ENCODE data around the gene C4B.
"Not testable (repeated sequence)": the region's sequence is repeated elsewhere in the genome, so short reads cannot be mapped to it uniquely, and the experiment has no call there.

Gene C4B

DNA sequence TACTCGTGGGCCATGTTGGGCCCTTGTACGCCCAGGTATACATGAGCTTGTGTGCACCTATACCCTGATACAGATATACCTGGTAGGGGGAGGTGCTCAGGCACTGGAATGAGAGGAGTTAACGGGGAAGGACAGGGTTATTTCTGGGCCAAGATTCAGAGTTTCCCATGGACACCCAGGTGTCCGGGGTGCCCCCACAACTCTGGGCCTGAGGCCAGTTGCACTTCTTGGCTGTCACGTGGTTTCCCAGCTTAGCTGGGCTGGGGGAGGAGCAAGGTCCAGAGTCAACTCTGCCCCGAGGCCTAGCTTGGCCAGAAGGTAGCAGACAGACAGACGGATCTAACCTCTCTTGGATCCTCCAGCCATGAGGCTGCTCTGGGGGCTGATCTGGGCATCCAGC is 32.9 kb upstream of the C4B start, which contains the start of gene C4A:
TSS of gene C4A (plus strand) at position 314 of the 400 bp plus-strand sequence. CDS start at position 365, 51 bp downstream.
- DNase-seq = not testable (repeated sequence)

DNA sequence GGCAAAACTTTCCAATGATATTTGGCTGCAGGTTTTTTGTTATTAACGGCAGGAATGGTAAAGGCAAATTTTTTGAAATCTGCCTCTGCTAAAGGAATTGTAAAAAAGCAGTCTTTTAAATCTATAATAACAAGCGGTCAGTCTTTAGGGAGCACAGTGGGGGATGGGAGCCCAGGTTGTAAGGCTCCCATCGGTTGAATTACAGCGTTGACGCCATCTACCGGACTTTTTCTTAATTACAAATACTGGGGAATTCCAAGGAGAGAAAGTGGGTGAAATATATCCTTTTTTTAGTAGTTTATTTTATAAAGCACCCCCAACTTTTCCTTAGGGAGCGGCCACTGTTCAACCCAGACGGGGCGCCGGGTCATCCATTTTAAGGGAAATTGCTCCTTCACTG is 25.2 kb upstream of the C4B start:
- not testable (repeated sequence) for DNase-seq

DNA sequence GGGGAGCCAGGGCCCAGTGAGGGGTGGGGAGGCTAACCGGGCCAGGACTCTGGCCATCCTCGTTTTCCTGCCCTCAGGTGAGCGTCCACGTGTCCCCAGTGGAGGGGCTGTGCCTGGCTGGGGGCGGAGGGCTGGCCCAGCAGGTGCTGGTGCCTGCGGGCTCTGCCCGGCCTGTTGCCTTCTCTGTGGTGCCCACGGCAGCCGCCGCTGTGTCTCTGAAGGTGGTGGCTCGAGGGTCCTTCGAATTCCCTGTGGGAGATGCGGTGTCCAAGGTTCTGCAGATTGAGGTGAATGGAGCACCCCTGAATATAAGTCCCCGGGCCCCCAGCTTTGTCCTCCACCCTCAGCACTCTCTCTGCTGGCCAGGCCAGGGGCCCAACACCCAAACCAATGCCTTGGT is 20.2 kb upstream of the C4B start:
- not testable (repeated sequence) for DNase-seq

DNA sequence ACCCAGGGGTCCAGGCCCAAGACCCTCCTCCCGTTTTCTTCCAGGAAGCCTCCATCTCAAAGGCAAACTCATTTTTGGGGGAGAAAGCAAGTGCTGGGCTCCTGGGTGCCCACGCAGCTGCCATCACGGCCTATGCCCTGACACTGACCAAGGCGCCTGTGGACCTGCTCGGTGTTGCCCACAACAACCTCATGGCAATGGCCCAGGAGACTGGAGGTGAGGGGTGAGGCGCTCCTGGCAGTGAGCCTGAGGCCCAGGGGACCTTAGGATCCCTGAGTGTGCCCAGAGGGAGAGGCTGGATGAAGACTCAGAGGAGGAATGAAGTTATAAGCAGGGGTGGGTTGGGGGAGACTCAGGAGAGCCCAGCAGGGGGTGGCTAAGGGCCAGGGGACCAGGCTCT is 18.2 kb upstream of the C4B start:
- DNase-seq = not testable (repeated sequence)

DNA sequence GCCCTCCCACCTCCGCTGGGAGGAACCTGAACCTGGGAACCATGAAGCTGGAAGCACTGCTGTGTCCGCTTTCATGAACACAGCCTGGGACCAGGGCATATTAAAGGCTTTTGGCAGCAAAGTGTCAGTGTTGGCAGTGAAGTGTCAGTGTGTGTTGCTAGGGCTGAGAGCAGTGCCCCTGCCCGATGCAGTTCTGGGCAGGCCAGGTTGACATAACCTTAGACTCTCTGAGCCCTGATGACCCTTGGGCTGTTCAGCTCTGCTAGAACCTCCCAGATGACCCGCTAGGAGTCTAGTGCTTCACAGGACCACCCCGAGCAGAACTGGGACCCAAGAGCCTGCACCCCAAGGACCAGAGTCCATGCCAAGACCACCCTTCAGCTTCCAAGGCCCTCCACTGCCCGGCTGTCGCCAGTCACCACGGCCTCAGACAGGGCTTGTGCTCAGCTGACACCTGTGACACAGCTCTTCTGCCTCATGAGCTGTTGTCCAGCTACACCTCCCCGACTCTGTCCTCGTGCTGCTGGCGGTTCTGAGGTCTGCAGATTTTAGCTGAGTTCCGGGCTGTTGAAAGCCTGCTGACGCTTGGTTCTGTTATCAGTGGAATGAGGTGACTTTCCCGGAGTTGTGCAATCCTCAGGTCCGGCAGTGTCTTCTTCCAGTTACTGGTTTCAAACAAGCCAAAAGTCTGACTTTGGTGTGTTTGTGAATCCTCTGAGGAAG is 11.9 kb upstream of the C4B start:
- not testable (repeated sequence) for DNase-seq

DNA sequence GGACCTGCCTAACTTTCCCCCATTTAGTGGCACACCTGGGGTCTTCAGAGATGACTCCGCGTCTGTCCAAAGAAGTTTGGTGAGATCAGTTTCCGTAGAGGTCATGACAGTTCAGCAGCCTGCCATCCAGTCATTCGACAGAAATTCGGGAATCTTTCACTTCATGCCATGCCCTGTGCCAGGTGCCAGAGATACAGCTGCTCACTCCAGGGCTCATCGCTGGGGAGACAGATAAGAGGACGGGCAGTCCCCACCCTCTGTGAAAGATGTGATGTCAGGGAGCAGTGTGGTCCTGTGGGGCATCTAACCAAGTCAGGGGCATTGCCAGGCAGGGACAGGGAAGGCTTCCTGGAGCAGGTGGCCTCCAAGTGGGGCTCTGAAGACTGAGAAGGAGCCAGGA is 11.3 kb upstream of the C4B start:
- not testable (repeated sequence) for DNase-seq

DNA sequence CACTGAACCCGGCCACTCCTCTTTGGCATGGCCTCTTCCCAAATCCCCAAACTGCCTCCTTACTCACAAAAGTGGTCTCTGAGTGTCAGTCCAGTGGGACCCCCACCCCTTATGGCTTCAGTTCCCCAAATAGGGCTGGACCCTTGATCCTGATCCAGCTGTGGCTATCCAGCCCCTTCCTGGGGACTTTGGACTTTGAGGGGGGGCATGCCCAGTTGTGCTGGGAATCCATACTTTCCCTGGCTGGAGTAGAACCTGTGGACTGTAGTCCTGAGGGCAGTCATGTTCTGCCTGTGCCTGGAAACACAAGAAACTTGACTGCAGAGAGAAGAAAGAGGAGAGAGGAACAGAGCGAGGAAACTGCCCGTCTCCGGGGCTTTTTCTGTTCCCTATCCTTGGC is 10.2 kb upstream of the C4B start:
- DNase-seq = not testable (repeated sequence)

DNA sequence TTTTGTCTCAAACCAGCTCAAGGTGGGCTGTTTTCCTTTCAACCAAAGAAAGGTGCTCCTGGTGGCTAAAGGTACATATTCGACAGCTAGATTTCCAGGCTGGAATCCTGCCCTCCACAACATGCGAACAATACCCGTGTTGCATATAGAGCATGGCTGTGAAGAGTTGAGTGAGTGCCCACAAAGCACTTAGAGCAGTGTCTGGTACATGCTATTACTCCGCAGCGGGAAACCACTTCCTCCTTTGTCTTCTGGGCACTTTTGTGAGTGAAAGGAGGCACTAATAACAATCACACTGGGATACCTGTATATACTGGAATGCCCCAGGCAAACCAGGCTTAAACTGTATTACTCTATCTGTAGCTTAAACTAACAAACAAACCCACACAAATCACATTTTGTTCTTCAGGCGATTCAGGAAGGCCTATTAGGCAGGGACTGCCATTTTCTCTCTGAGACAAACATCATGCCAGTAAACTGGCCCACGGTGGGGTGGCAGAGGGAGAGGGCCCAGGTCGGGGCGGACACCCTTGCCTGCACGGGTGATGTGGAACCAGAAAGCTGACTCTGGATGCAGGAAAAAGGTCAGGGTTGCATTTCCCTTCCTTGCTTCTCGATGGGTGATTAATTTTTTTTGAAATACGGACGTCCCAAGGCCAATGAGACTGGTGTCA is 9.6 kb upstream of the C4B start:
- DNase-seq = not testable (repeated sequence)

DNA sequence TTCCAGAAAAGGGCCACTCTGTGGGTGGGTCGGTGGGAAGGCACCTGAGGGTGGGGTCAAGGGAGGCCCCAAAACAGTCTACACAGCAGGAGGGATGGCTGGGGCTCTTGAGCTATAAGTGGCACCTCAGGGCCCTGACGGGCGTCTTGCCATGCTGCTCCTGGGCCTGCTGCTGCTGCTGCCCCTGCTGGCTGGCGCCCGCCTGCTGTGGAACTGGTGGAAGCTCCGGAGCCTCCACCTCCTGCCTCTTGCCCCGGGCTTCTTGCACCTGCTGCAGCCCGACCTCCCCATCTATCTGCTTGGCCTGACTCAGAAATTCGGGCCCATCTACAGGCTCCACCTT is 9.1 kb upstream of the C4B start:
- not testable (repeated sequence) for DNase-seq

DNA sequence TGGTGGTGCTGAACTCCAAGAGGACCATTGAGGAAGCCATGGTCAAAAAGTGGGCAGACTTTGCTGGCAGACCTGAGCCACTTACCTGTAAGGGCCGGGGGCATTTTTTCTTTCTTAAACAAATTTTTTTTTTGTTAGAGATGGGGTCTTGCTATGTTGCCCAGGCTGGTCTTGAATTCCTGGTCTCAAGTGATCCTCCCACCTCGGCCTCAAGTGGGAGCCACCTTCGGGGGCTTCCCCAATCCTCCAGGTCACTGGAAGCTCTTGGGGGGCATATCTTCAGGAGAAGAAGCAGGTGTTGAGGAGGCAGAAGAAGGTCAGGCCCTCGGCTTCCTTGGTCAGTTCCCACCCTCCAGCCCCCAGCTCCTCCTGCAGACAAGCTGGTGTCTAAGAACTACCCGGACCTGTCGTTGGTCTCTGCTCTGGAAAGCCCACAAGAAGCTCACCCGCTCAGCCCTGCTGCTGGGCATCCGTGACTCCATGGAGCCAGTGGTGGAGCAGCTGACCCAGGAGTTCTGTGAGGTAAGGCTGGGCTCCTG is 8.5 kb upstream of the C4B start:
- DNase-seq = not testable (repeated sequence)

DNA sequence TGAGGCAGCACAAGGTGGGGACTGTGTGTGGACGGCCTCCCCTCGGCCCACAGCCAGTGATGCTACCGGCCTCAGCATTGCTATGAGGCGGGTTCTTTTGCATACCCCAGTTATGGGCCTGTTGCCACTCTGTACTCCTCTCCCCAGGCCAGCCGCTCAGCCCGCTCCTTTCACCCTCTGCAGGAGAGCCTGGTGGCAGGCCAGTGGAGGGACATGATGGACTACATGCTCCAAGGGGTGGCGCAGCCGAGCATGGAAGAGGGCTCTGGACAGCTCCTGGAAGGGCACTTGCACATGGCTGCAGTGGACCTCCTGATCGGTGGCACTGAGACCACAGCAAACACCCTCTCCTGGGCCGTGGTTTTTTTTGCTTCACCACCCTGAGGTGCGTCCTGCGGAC is 7.5 kb upstream of the C4B start:
- DNase-seq = not testable (repeated sequence)

DNA sequence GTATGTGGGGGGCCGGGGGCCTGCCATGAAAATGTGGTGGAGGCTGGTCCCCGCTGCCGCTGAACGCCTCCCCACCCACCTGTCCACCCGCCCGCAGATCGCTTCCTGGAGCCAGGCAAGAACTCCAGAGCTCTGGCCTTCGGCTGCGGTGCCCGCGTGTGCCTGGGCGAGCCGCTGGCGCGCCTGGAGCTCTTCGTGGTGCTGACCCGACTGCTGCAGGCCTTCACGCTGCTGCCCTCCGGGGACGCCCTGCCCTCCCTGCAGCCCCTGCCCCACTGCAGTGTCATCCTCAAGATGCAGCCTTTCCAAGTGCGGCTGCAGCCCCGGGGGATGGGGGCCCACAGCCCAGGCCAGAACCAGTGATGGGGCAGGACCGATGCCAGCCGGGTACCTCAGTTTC is 6.6 kb upstream of the C4B start:
- DNase-seq = not testable (repeated sequence)

DNA sequence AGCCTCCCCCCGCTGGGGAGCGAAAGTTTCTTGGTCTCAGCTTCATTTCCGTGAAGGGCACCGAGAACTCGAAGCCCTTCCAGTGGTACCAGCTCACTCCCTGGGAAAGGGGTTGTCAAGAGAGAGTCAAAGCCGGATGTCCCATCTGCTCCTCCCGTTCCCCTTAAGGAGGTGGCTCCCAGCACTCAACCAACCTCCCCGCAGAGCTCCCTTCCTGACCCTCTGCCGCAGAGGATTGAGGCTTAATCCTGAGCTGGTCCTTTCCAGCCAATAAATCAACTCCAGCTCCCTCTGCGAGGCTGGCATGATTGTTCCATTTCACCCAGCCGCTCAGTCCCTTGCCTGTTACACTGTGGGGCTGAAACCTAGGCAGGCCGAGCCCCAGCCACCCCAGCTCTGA is 6.0 kb upstream of the C4B start:
- not testable (repeated sequence) for DNase-seq

DNA sequence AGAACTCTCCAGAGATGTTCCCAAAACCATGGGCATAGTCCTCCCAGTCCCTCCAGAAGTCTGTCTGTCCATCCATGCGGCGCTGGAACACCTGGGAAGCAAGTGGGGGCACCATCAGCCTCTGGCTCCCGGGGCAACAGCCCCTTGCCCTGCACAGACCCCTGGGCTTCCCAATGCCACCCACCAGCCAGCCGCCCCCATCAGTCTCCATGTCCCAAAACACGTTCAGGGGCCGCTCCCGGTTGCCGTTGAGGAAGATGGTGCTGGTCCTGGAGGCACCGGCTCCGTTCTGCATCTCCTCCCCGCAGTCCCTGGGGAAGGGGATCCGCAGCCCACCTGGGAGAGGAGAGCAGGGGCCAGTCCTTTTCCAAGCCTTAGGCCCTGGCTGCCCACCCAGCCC is 5.1 kb upstream of the C4B start:
- DNase-seq = not testable (repeated sequence)

DNA sequence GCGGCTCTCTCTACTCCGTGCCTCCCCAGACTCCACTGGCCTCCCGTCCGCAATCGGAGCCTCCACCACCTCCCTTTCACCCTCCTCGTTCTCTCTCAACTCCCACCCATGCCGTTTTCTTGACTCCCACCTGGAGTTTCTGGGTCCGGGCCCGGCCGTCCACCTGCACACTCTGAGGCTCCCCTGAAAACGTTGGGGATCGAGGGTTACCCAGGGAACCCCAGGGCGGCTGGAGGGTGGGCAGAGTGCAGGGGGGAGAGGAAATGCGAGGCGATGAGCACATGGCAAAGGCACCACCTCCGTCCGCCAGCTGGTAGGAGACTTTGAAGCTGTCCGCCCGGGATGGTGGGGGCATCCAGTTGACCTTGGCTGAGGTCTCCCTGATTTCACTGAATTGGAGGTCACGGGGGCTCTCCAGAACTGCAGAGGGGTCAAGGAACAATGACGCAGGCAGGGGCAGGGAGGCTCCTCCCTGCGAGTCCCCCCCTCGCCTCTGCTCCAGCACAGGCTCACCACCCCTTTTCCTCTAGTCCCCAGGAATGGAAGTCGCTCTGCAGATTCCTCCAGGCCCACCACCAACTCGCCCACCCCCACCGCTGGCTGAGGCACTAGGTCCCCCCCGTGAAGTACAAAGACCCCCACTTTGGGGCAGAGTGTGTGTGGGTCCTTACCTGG is 3.6 kb upstream of the C4B start:
- not testable (repeated sequence) for DNase-seq

DNA sequence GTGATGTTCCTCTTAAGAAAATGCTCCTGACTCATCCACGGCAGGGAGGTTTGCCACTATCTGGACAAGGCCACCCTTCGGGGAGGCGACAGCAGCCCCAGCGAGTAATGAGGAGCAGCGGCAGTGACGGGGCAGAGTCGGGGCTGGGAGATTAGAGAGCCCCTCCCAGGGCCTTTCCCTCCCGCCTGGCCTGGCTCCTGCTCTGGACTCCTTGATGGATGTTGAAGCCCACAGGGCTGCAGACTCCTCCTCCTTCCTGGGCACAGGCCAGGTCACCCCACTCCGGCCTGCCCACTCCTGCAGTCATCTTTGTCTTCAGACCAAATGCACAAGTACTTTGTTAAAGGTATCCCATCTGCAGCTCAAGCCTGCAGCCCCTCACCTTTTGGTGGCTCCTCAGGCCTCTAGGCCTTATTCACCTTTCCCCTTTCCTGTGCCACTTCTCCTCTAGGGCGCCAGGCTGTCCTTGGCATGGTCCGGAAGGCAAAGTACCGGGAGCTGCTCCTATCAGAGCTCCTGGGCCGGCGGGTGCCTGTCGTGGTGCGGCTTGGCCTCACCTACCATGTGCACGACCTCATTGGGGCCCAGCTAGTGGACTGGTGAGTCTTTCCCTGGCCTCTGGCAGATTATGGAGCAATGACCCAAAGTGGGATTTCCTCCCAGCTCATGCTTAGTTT is 1.5 kb upstream of the C4B start:
- DNase-seq = not testable (repeated sequence)

DNA sequence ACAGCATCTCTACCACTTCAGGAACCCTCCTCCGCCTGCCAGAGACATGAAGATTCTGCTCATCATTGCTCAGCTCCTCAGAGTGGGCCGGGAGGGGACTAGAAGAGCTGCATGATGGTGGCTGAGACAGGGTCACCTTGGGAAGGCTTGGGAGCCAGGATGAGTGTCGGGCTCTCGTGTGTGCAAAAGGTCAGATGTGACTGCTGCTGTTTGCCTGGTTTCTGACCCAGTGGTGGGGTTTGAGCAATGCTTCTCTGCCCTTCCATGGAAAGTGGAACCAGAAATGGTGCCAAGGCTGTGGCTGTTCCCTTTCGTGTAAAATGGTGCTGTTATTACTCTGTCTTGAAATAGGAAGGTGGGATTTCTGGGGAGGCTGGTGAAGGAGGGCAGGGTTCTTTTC is 857 bp upstream of the C4B start:
- not testable (repeated sequence) for DNase-seq

DNA sequence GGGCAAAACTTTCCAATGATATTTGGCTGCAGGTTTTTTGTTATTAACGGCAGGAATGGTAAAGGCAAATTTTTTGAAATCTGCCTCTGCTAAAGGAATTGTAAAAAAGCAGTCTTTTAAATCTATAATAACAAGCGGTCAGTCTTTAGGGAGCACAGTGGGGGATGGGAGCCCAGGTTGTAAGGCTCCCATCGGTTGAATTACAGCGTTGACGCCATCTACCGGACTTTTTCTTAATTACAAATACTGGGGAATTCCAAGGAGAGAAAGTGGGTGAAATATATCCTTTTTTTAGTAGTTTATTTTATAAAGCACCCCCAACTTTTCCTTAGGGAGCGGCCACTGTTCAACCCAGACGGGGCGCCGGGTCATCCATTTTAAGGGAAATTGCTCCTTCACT is 7.5 kb downstream of the C4B start:
- DNase-seq = not testable (repeated sequence)

DNA sequence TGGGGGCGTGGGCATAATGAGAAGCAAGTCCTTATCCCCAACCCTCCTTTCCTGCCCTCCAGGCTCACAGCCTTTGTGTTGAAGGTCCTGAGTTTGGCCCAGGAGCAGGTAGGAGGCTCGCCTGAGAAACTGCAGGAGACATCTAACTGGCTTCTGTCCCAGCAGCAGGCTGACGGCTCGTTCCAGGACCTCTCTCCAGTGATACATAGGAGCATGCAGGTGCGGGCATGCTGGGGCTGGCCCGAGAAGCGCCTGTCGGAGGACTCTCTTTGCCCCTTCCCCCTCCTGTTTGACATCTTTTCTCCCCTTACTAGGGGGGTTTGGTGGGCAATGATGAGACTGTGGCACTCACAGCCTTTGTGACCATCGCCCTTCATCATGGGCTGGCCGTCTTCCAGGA is 14.0 kb downstream of the C4B start:
- not testable (repeated sequence) for DNase-seq

DNA sequence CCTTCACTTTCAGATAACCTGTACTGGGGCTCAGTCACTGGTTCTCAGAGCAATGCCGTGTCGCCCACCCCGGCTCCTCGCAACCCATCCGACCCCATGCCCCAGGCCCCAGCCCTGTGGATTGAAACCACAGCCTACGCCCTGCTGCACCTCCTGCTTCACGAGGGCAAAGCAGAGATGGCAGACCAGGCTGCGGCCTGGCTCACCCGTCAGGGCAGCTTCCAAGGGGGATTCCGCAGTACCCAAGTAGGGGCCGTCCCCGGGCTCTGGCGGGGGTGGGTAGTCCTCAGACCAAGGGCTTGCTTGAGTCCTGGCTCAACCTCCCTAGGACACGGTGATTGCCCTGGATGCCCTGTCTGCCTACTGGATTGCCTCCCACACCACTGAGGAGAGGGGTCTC is 15.0 kb downstream of the C4B start:
- not testable (repeated sequence) for DNase-seq

DNA sequence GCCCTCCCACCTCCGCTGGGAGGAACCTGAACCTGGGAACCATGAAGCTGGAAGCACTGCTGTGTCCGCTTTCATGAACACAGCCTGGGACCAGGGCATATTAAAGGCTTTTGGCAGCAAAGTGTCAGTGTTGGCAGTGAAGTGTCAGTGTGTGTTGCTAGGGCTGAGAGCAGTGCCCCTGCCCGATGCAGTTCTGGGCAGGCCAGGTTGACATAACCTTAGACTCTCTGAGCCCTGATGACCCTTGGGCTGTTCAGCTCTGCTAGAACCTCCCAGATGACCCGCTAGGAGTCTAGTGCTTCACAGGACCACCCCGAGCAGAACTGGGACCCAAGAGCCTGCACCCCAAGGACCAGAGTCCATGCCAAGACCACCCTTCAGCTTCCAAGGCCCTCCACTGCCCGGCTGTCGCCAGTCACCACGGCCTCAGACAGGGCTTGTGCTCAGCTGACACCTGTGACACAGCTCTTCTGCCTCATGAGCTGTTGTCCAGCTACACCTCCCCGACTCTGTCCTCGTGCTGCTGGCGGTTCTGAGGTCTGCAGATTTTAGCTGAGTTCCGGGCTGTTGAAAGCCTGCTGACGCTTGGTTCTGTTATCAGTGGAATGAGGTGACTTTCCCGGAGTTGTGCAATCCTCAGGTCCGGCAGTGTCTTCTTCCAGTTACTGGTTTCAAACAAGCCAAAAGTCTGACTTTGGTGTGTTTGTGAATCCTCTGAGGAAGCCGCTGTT is 20.9 kb downstream of the C4B start:
- DNase-seq = not testable (repeated sequence)

DNA sequence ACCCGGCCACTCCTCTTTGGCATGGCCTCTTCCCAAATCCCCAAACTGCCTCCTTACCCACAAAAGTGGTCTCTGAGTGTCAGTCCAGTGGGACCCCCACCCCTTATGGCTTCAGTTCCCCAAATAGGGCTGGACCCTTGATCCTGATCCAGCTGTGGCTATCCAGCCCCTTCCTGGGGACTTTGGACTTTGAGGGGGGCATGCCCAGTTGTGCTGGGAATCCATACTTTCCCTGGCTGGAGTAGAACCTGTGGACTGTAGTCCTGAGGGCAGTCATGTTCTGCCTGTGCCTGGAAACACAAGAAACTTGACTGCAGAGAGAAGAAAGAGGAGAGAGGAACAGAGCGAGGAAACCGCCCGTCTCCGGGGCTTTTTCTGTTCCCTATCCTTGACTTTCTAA is 22.5 kb downstream of the C4B start:
- not testable (repeated sequence) for DNase-seq

Data from NCI-H1048 (cell line).